Cerebellar nuclear complex (tissue), 1 donor: ENCODE data around the gene C2CD2.

Experiments used
- DNase-seq, 2 experiments: peaks; one replicate each; lab custom pipeline; 2025; lab: John Stamatoyannopoulos, UW

Gene C2CD2

DNA sequence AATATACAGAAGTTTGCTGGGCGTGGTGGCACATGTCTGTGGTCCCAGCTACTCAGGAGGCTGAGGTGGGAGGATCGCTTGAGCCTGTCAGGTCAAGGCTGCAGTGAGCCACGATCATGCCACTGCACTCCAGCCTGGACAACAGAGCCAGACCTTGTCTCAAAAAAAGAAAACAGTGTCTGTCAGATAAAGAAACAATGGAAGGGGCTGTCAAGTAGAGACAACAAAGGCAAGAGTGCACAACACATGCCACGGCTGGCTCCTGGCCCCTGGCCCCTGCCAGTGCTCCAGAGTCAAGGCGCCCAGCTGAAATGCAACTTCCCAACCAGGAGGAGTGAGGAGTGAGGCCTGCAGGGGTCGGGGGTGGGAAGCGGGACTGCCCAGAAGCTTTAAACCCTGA, 107.3 kb downstream of the C2CD2 start:
- no peak for DNase-seq

DNA sequence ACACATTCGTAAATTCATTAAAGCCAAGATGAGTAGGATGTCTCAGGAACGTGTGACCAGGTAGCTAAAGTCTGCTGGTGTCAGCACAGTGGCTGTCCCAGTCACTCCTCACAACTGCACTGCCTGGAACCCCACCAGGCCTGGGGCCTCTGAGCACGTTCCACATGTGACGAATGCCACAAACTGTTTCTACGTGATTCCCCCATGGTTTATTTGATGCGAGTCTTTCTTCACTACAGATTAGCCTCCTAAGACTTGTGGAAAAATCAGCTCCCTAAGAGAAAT, 107.8 kb downstream of the C2CD2 start:
- no peak for DNase-seq

DNA sequence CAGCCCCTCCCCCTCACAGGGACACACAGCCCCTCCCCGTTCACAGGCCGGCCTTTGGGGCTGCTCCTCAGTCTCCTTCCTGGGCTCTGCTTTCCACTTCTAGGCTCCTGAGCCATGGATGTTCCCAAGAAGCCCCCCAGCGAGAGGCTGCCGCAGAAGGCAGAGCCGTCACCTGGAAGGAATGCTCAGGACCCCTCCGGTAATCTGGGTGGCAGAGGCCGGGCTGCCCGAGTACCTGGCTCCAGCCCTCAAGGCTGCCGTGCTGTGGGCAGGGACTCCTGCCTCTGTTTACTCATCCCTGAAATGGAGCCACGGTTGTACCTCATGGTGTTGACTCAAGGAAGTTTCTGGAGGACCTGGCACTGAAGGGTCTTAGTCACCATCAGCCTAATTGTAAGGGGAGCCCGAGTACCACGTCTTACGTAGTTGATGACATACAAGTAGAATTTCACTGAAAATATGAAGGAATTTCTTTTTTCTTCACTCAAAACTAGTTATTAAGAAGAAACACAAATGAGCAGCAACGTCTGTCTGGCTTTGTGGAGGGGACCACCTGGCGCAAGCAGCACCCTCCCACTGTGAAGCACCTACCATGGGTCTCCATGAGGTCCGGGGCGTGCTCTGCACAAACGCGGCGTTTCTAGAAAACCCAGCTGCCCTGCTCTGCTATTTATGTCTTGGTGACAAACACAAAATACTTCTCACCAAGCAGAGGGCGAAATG, 108.3 kb downstream of the C2CD2 start:
- DNase-seq = no peak

DNA sequence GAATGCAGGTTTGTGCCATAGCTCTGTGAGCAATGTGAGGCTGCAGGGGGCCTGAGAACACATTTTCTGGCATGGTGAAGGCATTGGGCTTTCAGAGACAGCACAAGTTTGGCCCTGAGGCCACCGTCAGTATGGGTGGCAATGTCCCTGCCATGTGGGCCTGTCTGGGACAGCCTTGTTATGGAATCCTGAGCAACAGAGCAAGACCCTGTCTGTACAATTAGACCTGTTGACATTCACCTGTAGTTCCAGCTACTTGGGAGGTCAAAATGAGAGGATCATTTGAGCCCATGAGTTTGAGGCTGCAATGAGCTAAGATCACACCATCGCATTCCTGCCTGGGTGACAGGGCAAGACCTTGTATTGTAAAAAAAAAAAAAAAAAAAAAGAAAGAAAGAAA, 110.2 kb downstream of the C2CD2 start:
- DNase-seq = no peak

DNA sequence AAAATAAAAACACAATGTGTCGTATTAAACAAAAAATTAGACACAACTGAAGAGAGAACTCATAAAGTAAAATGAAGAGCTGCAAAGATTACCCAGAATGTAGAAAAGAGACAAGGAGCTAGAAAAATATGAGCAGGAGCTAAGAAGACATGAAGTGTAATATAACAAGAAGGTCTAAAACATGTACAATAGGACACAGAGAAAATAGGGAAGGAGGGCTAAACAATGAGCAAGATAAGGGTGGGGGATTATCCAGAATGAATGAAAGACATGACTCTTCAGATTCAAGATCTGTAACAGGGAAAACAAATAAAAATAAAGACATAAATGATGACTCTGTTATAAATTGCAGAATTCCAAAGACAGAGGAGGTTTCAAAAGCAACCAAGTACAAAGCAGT, 112.9 kb downstream of the C2CD2 start:
- no peak for DNase-seq

DNA sequence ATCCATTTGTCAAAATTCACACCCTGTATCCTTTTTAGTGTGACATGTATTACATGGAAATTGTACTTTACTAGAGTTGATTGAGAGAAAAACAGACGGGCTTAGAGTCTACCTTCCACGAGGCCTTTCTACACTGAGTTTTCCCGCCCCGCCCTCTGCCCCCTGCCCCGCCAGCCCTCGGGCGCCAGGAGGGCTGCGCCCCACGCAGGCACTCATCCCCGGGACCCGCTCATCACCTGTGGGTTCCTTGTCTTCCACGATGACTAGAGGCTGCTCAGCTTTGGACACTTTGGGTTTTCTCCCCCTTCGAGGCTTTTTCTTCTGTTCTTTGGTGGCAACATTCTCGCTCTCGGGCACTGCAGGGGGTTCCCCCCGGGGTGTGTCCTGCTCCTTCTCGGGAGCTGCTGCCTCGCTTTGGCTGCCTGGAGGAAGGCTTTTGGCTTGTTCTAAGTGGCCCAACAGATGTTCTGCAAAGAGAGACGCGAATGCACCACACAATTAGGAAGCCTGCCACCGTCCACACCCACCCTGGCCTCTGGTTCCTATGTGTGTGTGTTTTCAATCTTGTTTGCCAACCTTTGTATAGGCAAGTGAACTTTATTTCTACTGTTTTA, 114.3 kb downstream of the C2CD2 start:
- DNase-seq = no peak

DNA sequence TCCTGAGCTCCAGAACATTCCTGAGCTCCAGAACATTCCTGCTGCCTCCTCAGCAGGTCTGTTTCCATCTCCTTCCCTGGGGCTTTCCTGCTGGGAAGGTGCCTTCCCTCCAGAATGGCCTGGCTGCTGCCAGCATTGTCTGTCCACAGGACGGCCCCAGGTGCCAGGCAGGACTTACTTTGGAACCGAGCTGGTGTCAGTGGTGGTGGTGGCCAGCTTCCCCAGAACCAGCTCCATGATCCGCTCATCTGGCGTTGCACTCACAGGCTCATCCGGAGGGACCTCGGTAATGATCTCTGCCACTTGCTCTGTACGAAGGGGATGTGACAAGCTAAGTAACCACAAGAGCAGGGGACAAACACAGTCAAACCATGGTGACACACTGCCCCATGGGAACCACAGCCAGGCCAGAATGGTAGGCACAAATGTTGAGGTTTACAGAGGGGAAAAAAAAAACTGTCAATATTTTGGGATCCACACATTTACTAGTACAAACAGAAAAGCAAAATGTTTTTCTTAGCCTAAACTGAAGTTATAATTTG, 116.0 kb downstream of the C2CD2 start:
- DNase-seq = no peak

DNA sequence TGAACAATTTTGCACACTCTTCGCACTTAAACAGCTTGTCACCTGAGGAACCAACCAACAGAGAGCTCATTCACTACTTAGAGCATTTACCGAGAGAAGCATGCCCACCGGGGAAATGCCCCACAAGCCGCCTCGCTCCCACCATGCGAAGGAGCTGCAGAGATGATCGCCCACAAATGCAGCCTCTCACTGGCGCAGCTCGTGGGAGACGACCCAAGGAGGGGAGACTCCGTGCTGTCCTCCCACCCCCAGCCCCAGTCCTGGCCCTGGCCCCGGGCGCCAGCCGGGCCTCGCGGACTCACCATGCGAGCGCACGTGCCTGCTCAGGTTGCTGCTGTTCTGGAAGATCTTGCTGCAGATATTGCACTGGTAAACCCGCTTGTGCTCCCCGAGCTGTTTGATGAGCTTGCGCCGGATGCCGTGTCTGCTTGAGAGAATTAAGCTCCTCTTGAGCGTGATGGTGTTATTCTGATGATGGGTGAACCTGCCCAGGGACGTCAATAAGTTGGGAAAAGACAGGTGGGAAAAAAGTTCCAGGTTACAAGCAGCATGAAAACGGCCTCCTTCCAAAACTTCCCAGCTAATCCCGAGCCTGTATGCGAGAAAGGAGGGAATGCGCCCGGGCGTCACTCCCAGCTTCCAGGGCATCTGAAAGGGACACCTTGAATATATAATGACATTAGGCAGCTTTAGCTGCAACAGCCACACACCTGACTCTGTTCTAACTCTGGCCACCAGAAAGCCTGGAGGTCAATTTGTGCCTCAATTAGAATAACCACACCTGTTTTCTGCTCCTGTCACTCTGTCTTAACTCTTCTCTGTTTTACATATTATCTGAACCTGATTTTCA, 117.4 kb downstream of the C2CD2 start:
- DNase-seq = no peak

DNA sequence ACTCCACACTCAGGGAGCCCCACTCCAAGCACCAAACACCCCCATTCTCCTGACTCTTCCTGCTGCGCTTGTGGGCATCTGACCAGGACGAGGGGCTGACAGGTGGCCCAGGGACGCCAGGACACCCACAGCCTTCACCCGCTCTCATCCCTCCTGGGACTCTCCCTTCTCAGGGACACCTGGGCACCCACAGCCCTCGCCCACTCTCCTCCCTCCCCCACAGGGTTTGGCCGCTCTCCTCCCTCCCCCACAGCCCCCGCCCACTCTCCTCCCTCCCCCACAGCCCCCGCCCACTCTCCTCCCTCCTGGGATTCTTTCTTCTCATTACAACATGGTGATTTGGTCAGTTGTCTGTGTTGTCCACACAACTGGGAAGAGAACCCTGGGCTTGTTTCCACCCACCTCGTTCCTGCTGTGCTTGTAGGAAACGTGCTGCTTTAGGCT, 118.1 kb downstream of the C2CD2 start:
- DNase-seq = no peak
